SK-N-MC (cell line): ENCODE measurements around the gene RING1.

Source experiments
- EZH2 ChIP-seq: fragments of 200-600 bp; sonication (generic); IDR thresholded peaks from one replicate; pipeline ENCODE4 v1.6.1; 2017; ENCODE audit warnings: antibody characterized with exemption
- FOXP2 ChIP-seq: optimal IDR thresholded peaks from 2 replicates; pipeline ENCODE3; 2011; ENCODE audit warnings: mild to moderate bottlenecking, moderate library complexity; ENCODE audit not compliant: insufficient read depth; ENCODE audit errors: extremely low read length, control extremely low read depth
- POLR2AphosphoS5 ChIP-seq: IDR thresholded peaks from 2 replicates; pipeline ENCODE4 v1.6.1; 2012; ENCODE audit warnings: mild to moderate bottlenecking, low read depth, low read length, borderline replicate concordance

- TF ChIP-seq POLR2AphosphoS5, result no peak
- TF ChIP-seq FOXP2, result no peak
- no peak for TF ChIP-seq EZH2
Measured at GRCh38 chr6:33170176-33171015, 37.9 kb upstream of the RING1 start.
